T-helper 2 cell treated with Interferon-gamma antibody and Interleukin-4, amounts not matched to agents 5 μg/mL and 100 μg/mL, for 36 hours (primary cell): ENCODE measurements around the gene CEP170B.
"Not testable (repeated sequence)": the region's sequence is repeated elsewhere in the genome, so short reads cannot be mapped to it uniquely, and the experiment has no call there.

Experiments
- DNase-seq: peaks from one replicate; pipeline ENCODE4 v3.0.0; 2021; ENCODE audit warnings: low spot score
- H3K27ac Mint-ChIP-seq: one replicate; pipeline ENCODE4 v1.8.0; 2021; ENCODE audit warnings: mild to moderate bottlenecking, mixed read lengths
- H3K27me3 Mint-ChIP-seq: one replicate; pipeline ENCODE4 v1.8.0; 2021; ENCODE audit warnings: low read depth, mixed read lengths
- H3K36me3 Mint-ChIP-seq: one replicate; pipeline ENCODE4 v1.8.0; 2021; ENCODE audit warnings: low read depth, mixed read lengths
- H3K4me1 Mint-ChIP-seq: one replicate; pipeline ENCODE4 v1.8.0; 2021; ENCODE audit warnings: low read depth, mixed read lengths
- H3K4me3 Mint-ChIP-seq: one replicate; pipeline ENCODE4 v1.8.0; 2022; ENCODE audit warnings: mild to moderate bottlenecking, moderate library complexity, mixed read lengths
- H3K9me3 Mint-ChIP-seq: one replicate; pipeline ENCODE4 v1.8.0; 2021; ENCODE audit warnings: mixed read lengths

CEP170B gene

GRCh38 chr14:104827177-104828055 is 37.7 kb upstream of the CEP170B start:
- Mint-ChIP-seq H3K36me3 (peaks cover 4% of the 10 kb centered on the region), H3K27me3 (peaks cover 33% of the 10 kb centered on the region), H3K4me3 (peak overlapping the region; percentile 65), H3K27ac (no peak overlapping the region), H3K4me1 (peaks cover 12% of the 10 kb centered on the region), H3K9me3 (peaks cover 8% of the 10 kb centered on the region)
- peak; percentile 43 for DNase-seq

DNA sequence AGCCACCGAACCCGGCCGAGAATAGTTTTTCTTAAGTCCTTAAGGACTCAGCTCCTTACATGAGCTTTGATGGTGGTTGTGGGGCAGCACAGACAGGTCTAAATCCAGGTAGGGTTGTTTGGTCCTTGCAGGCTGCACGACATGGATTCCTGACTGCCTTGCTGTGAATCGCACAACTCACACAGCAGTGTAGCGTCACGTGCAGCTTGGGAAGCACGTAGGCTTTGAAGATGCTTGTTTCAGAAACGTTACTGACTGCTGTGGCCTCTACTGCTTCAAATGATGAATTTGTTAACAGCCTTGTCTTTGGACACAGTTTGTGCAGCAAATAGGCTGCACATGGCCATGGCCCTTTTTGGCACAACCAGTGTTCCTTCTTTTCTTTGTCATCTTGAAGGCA is 34.3 kb upstream of the CEP170B start:
- H3K36me3 Mint-ChIP-seq, result no peaks in the 10 kb centered on the region
- no peaks in the 10 kb centered on the region for H3K9me3 Mint-ChIP-seq
- H3K4me1 Mint-ChIP-seq, result peaks cover 5% of the 10 kb centered on the region
- H3K27ac Mint-ChIP-seq, result no peak overlapping the region
- H3K4me3 Mint-ChIP-seq, result no peak overlapping the region
- peaks cover 15% of the 10 kb centered on the region for H3K27me3 Mint-ChIP-seq
- DNase-seq, result no peak

DNA sequence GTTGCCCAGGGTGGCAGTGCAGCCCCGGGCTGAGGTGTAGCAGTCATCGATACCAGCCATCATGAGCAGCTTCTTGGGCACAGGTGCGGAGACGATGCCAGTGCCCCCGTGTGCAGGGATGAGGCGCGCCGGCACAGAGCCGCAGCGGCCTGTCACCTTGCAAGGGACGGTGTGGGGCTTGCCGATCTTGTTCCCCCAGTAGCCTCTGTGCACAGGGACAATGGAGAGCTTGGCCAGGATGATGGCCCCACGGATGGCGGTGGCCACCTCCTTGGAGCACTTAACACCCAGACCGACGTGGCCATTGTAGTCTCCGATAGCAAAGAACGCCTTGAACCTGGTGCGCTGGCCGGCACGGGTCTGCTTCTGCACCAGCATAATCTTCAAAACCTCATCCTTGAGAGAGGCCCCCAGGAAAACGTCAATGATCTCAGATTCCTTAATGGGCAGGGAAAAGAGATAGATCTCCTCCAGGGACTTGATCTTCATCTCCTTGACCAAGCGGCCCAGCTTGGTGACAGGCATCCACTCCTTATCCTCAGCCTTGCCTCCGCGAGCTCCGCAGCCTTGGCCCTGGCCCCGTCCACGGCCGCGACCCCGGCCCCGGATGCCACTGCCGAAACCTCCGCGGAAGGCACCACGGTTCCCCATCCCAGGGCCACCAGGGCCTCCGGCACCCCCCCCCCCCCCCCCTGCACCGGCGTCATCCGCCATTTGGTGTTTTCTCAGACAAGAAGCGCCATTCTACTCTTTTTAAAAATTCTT is 28.7 kb upstream of the CEP170B start:
- not testable (repeated sequence) for H3K36me3 Mint-ChIP-seq, H3K27ac Mint-ChIP-seq, H3K9me3 Mint-ChIP-seq, H3K4me3 Mint-ChIP-seq, DNase-seq, H3K4me1 Mint-ChIP-seq
- H3K27me3 Mint-ChIP-seq, result peaks cover 19% of the 10 kb centered on the region

GRCh38 chr14:104841730-104842129 is 23.3 kb upstream of the CEP170B start:
- Mint-ChIP-seq H3K27me3 (peaks cover 62% of the 10 kb centered on the region), H3K9me3 (no peaks in the 10 kb centered on the region), H3K4me3 (no peak overlapping the region), H3K27ac (no peak overlapping the region), H3K4me1 (no peaks in the 10 kb centered on the region), H3K36me3 (no peaks in the 10 kb centered on the region)
- DNase-seq, result no peak

DNA sequence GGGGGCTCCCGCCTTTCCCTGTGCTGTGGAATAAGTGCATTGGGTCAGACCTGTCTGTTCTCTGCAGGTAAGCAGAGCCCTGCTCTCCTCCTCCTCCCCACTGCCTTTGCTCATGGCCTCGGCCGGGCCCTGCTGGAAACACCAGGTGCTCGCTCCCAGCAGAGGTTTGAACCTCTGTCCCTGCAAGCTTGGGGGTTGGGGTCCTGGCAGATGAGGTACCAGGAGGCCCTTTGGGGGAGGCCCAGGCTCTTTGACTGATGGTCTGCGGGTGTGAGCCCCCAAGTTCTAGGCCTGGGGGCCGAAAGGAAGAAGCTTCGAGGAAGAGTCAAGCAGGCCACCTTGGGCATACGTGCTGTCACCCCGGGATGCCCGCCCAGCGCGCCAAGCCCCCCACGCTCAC is 22.1 kb upstream of the CEP170B start:
- Mint-ChIP-seq H3K27me3 (peaks cover 62% of the 10 kb centered on the region), H3K27ac (no peak overlapping the region), H3K9me3 (no peaks in the 10 kb centered on the region), H3K4me1 (no peaks in the 10 kb centered on the region), H3K4me3 (no peak overlapping the region), H3K36me3 (no peaks in the 10 kb centered on the region)
- DNase-seq, result no peak

DNA sequence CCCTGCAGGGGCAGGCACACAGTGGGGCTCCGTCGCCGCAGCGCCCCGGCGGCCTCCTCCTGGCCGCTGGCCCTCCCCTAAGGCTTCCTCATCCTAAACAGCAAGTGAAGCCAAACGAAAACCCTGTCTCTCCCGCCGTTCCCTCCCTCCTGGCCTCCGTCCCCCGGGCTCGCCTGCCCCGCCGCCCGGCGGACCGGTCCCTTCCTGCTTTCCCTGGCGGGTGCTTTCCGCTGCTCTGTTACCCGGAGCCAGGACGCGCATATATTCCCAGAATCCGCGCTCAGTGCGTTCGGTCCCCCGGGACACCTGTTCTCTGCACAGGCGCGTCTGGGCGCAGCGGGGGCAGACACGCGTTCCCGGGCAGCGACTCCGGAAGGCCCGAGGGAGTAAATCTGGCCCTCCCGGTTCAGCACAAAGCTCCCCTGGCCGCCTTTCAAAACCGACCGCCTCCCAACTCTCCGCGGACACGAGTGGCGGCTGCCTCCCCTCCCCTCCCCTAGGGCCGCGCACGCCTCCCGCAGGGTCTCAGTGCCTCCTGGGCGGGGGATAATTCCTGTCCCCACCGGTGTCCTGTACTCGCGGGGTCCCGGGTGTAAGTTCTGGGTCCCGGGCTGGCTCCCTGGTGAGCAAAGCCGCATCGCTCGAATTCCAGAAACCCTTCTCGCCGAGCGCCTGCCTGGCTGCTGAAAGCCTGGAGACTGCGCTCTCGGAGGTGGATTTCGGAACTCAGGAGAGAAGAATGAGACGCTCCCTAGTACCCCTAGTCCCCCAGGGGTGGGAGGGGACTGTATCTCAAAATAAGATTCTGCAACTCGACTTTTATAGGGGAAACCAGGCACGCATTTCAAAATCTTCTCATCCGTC is 21.4 kb upstream of the CEP170B start:
- H3K27me3 Mint-ChIP-seq, result peaks cover 61% of the 10 kb centered on the region
- H3K36me3 Mint-ChIP-seq, result no peaks in the 10 kb centered on the region
- H3K4me3 Mint-ChIP-seq, result no peak overlapping the region
- H3K27ac Mint-ChIP-seq, result no peak overlapping the region
- no peaks in the 10 kb centered on the region for H3K9me3 Mint-ChIP-seq
- no peak for DNase-seq
- no peaks in the 10 kb centered on the region for H3K4me1 Mint-ChIP-seq

GRCh38 chr14:104844306-104845032 is 20.6 kb upstream of the CEP170B start:
- DNase-seq, result no peak
- no peak overlapping the region for H3K4me3 Mint-ChIP-seq

DNA sequence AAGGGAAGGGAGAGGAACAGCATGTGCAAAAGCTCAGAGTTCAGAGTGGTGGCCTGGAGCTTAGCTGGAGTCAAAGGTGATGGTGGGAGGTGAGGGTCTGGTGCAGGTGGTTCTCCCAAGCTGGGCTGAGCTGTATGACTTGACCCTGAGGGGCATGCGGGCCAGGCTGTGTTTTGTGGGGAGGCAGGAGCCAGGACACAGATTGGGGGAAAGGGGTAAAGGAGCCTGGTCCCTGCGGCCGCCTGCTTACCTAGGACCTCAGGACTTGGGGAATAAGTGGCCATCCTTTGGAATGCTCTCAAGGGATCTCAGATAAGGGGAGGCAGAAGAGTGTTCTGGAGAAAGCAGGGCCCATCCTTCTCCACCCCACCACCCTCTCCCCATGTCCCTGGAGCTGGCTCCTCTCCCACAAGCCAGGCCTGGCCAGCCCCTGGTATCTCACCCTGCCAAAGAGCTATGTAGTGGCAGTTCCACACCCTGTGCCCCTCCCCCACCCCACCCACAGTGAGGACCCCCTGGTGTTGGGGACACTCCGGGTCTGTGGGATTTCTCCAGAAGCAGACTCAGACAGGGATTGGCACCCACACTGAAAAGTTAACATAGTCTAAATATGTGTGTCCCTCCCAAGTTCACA is 19.9 kb upstream of the CEP170B start:
- Mint-ChIP-seq H3K27me3 (peaks cover 53% of the 10 kb centered on the region), H3K9me3 (no peaks in the 10 kb centered on the region), H3K36me3 (no peaks in the 10 kb centered on the region), H3K4me3 (no peak overlapping the region), H3K27ac (no peak overlapping the region), H3K4me1 (no peaks in the 10 kb centered on the region)
- DNase-seq, result no peak

More at GRCh38 chr14:104844306-104845032, 20.6 kb upstream of the CEP170B start:
- no peak overlapping the region for H3K27ac Mint-ChIP-seq
- no peaks in the 10 kb centered on the region for H3K9me3 Mint-ChIP-seq
- H3K27me3 Mint-ChIP-seq, result peaks cover 54% of the 10 kb centered on the region
- no peaks in the 10 kb centered on the region for H3K36me3 Mint-ChIP-seq
- no peaks in the 10 kb centered on the region for H3K4me1 Mint-ChIP-seq

DNA sequence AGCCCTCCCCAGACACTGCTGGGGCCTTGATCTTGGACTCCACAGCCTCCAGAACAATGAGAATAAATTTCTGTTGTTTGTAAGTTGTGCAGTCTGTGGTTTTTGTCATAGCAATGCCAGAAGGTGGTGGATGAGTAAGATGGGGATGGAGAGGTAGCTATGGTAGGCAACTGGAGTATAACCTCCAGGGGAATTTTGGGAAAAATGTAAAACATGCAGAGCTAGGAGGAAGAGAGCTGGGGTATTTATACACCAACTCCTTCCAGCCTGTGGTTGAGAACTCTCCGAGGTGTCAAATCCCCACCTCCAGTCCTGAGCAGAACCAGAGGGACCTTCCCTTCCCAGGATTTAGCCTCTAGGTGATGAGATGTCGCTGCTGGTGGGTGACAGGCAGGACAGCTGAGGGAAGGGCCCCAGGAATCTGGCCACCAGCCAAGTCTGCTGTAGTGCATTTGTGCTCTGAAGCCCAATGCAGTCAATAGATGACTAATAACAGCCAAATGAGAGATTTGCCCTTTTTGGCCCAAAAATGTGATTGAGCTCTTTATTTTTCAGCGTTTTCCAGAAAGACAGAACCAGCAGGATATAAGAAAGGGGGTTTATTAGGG is 19.1 kb upstream of the CEP170B start:
- Mint-ChIP-seq H3K27me3 (peaks cover 51% of the 10 kb centered on the region), H3K4me3 (no peak overlapping the region), H3K4me1 (no peaks in the 10 kb centered on the region), H3K36me3 (no peaks in the 10 kb centered on the region), H3K27ac (no peak overlapping the region), H3K9me3 (no peaks in the 10 kb centered on the region)
- no peak for DNase-seq

GRCh38 chr14:104852280-104852663 is 12.8 kb upstream of the CEP170B start:
- Mint-ChIP-seq H3K9me3 (no peaks in the 10 kb centered on the region), H3K27me3 (peaks cover 8% of the 10 kb centered on the region), H3K27ac (no peak overlapping the region), H3K4me1 (no peaks in the 10 kb centered on the region), H3K36me3 (no peaks in the 10 kb centered on the region), H3K4me3 (no peak overlapping the region)
- DNase-seq, result no peak

DNA sequence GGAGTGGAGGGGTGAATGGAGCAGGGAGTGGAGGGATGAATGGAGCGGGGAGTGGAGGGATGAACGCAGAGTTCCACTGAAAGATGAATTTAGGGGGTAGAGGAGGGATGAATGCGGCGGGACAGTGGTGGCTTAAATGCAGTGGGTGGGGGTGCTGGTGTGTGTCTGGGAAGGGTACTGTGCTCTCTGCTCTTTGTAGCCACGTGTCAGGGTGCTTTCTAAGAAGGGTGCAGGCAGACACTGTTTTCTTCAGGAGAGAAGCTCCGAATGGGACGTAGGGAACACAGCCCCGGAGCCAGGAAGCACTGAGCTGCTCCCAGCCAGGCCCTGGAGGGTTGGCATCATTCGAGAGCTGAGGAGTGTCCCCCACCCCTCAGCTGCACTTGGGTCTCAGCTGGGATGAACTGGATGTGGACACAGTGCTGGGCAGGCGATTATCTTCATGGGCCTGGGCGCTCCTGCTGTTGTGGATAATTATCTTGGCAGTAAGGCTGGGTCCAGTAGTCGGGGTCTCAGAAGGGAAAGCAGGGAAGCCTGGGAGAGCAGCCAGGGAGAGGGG is 9.5 kb upstream of the CEP170B start:
- H3K27ac Mint-ChIP-seq, result no peak overlapping the region

DNA sequence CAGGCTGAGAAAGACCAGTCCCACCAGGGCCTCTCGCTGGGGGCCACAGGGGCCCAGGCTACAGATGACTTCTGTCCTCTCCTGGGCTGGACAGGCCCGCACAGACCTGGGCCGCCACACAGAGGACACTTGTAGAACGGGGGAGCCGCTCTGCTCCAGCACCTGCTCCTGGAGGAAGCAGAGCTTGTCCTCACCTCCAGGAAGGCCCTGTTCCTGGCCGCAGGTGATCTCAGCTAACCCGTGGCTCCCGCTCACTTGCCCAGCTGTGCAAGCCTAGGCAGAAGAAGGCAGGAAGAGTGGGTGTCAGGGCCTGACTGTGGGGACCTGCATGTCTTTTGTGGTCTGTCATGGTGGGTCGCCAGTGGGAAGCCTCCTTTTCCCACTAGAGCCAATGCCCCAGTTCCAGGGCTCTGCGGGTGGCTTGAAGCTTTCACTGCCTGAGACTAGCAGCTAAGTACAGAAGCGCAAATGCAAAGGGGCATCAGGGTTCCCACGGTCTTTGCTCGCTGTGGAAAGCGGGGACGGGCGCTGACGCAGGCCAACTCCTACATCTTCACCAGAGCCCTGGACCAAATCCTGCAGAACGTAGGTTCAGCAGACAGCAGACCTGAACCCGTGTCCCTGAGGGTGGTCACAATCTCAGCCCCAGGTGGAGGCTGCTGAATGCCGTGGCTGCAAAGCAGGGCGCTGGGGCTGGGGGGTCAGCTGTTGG is 8.8 kb upstream of the CEP170B start:
- no peak overlapping the region for H3K4me3 Mint-ChIP-seq
- H3K36me3 Mint-ChIP-seq, result no peaks in the 10 kb centered on the region
- H3K4me1 Mint-ChIP-seq, result no peaks in the 10 kb centered on the region
- H3K27ac Mint-ChIP-seq, result no peak overlapping the region
- H3K9me3 Mint-ChIP-seq, result no peaks in the 10 kb centered on the region
- peaks cover 6% of the 10 kb centered on the region for H3K27me3 Mint-ChIP-seq
- no peak for DNase-seq

More for the DNA sequence above, 9.5 kb upstream of the CEP170B start:
- Mint-ChIP-seq H3K4me1 (no peaks in the 10 kb centered on the region), H3K27me3 (peaks cover 6% of the 10 kb centered on the region), H3K36me3 (no peaks in the 10 kb centered on the region), H3K9me3 (no peaks in the 10 kb centered on the region), H3K4me3 (no peak overlapping the region)
- no peak for DNase-seq
